GM12892 (cell line): Measurements from ENCODE around the gene KPNA6.

Source experiments
- POLR2A ChIP-seq: IDR thresholded peaks from 2 replicates; pipeline ENCODE4 v1.6.1; 2011; ENCODE audit warnings: low read depth, low read length, control low read depth
- POLR2AphosphoS5 ChIP-seq: IDR thresholded peaks from 2 replicates; pipeline ENCODE4 v1.6.1; 2011; ENCODE audit warnings: low read depth, low read length, control low read depth
- TAF1 ChIP-seq: IDR thresholded peaks from 2 replicates; pipeline ENCODE4 v1.6.1; 2011; ENCODE audit warnings: low read depth, mild to moderate bottlenecking, control low read depth, low read length, borderline replicate concordance

- TF ChIP-seq POLR2A (no peak), TAF1 (no peak), POLR2AphosphoS5 (no peak)
Measured at GRCh38 chr1:32094746-32095521, 12.9 kb upstream of the KPNA6 start.
